ENCODE data around the gene ICA1. TPM values are rescaled to one million over a fixed set of nuclear protein-coding genes. Genes with fewer than 3 reads are reported as not detected.

ICA1 gene
- total and polyA plus RNA-seq, 2 experiments from 2014 or later = 45.2 to 83.7 TPM

DNA sequence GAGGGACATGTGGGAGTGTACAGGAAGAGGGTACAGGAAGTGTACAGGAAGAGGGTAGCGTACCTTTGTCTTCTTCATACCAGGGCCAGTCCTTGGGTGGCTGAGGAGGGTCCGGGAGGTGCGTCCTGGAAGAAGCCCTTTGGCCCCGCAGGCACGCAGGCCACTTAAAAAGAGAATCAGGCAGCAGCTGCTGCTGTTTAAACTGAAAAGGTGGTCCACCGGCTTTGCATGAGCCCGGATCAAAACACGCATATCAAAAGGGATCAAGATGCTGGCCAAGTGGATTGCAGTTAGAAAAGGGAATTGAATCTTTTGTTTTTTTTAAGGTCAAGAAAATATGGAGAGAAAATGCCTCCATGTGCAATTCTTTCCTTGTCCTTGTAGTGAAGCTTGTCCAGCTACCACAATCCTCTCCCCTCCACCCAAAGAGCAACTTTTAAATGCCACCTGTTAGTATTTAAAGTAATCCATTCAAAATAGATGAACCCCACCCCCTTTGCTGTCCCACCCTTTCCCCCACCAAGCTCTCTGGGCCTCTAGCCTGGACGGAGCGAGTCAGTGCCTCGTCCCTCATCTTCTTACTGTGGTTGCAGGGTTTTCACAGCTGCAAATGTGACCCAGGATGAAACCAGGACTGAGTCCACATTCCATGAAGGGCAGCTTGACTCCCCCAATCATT, 150.5 kb downstream of the ICA1 start (continued):
- TF ChIP-seq, protein P1, sequence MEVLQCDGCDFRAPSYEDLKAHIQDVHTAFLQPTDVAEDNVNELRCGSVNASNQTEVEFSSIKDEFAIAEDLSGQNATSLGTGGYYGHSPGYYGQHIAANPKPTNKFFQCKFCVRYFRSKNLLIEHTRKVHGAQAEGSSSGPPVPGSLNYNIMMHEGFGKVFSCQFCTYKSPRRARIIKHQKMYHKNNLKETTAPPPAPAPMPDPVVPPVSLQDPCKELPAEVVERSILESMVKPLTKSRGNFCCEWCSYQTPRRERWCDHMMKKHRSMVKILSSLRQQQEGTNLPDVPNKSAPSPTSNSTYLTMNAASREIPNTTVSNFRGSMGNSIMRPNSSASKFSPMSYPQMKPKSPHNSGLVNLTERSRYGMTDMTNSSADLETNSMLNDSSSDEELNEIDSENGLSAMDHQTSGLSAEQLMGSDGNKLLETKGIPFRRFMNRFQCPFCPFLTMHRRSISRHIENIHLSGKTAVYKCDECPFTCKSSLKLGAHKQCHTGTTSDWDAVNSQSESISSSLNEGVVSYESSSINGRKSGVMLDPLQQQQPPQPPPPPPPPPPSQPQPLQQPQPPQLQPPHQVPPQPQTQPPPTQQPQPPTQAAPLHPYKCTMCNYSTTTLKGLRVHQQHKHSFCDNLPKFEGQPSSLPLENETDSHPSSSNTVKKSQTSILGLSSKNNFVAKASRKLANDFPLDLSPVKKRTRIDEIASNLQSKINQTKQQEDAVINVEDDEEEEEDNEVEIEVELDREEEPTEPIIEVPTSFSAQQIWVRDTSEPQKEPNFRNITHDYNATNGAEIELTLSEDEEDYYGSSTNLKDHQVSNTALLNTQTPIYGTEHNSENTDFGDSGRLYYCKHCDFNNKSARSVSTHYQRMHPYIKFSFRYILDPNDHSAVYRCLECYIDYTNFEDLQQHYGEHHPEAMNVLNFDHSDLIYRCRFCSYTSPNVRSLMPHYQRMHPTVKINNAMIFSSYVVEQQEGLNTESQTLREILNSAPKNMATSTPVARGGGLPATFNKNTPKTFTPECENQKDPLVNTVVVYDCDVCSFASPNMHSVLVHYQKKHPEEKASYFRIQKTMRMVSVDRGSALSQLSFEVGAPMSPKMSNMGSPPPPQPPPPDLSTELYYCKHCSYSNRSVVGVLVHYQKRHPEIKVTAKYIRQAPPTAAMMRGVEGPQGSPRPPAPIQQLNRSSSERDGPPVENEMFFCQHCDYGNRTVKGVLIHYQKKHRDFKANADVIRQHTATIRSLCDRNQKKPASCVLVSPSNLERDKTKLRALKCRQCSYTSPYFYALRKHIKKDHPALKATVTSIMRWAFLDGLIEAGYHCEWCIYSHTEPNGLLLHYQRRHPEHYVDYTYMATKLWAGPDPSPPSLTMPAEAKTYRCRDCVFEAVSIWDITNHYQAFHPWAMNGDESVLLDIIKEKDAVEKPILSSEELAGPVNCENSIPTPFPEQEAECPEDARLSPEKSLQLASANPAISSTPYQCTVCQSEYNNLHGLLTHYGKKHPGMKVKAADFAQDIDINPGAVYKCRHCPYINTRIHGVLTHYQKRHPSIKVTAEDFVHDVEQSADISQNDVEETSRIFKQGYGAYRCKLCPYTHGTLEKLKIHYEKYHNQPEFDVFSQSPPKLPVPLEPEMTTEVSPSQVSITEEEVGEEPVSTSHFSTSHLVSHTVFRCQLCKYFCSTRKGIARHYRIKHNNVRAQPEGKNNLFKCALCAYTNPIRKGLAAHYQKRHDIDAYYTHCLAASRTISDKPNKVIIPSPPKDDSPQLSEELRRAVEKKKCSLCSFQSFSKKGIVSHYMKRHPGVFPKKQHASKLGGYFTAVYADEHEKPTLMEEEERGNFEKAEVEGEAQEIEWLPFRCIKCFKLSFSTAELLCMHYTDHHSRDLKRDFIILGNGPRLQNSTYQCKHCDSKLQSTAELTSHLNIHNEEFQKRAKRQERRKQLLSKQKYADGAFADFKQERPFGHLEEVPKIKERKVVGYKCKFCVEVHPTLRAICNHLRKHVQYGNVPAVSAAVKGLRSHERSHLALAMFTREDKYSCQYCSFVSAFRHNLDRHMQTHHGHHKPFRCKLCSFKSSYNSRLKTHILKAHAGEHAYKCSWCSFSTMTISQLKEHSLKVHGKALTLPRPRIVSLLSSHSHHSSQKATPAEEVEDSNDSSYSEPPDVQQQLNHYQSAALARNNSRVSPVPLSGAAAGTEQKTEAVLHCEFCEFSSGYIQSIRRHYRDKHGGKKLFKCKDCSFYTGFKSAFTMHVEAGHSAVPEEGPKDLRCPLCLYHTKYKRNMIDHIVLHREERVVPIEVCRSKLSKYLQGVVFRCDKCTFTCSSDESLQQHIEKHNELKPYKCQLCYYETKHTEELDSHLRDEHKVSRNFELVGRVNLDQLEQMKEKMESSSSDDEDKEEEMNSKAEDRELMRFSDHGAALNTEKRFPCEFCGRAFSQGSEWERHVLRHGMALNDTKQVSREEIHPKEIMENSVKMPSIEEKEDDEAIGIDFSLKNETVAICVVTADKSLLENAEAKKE (CRISPR knock-in tag; IDR thresholded peaks at IDR 0.05) = no peak
- TF ChIP-seq STAT1 (IDR thresholded peaks at IDR 0.05; ENCODE audit: unreplicated experiment) = no peak

DNA sequence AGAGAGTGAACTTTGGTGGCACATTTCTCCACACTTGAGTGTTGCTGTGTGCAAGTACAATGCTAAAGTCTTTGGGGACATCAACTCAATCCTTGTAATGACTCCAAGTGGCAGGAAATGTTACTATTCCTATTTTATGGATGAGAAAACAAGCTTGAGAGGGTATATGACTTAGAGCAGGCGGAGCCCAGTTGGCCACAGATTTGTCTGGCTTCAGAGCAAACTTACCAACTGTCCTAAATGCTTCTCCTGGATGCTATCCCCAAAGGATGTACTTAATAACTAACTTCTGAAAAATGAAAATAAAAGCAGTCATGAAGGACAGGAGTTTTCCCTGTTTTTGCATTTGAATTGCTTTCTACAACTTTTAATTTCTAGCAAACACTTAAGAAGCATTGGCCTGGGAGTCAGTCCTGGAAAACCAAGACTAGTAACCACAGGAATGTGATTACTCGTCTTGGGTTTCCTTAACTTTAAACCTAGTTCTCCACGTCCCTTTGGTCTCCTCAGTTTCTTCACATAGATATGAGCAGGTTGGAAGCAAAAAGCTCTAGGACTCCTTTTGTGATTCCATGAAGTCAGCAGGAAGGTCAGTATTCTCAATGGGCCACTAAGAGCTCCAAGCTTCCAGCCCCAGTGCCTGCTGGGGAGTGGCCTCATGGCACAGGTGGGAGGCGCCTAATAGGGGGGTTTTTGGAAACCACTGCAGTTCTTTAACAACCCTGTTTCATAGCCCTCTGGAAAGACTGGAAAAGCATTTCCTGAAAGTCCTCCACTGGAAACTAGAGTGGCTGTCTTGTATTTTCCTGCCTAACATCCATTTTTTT, 152.6 kb downstream of the ICA1 start:
- H3K4me2 ChIP-seq = no peak overlapping the region

More for the DNA sequence above, 152.6 kb downstream of the ICA1 start:
- Histone ChIP-seq H3K4me1 (ENCODE audit: insufficient read depth) (peaks cover 22% of the 10 kb centered on the region), H3K4me3 (no peak overlapping the region), H3K36me3 (ENCODE audit: insufficient read depth) (no peaks in the 10 kb centered on the region), H3K79me2 (replicated peaks; ENCODE audit: insufficient read depth) (no peaks in the 10 kb centered on the region), H2AFZ (no peak overlapping the region), H3K27me3 (ENCODE audit: insufficient read depth) (no peaks in the 10 kb centered on the region), H3F3A (replicated peaks; ENCODE audit: low read depth) (no peaks in the 10 kb centered on the region), H3K9me2 (ENCODE audit: insufficient read depth) (0 out of 2 replicates have a peak, but pooled peaks cover 5% of the 10 kb centered on the region), H3K27ac (ENCODE audit: low read depth) (no peak overlapping the region), H4K20me1 (replicated peaks; ENCODE audit: insufficient read depth) (no peaks in the 10 kb centered on the region)
- Mint-ChIP-seq H3K27ac (peak overlapping the region; percentile 37; the same call in 1 of the 2 replicates), H3K9me3 (peaks cover 3% of the 10 kb centered on the region; the same call in 1 of the 3 replicates), H3K27me3 (ENCODE audit: insufficient read depth, low read depth, poor library complexity) (peaks cover 12% of the 10 kb centered on the region), H3K36me3 (ENCODE audit: low read depth) (peaks cover 11% of the 10 kb centered on the region), H3K4me1 (peaks cover 32% of the 10 kb centered on the region), H3K4me3 (no peak overlapping the region; the same call in 2 of the 3 replicates)
- TF ChIP-seq EZH2 (IDR thresholded peaks at IDR 0.05; ENCODE audit: low read depth, unreplicated experiment) = no peak
- TF ChIP-seq EZH2phosphoT487 (IDR thresholded peaks at IDR 0.05; ENCODE audit: unreplicated experiment) = no peak
- TF ChIP-seq ZNF114 (CRISPR knock-in tag; IDR thresholded peaks at IDR 0.05) = no peak
- TF ChIP-seq, protein P2, sequence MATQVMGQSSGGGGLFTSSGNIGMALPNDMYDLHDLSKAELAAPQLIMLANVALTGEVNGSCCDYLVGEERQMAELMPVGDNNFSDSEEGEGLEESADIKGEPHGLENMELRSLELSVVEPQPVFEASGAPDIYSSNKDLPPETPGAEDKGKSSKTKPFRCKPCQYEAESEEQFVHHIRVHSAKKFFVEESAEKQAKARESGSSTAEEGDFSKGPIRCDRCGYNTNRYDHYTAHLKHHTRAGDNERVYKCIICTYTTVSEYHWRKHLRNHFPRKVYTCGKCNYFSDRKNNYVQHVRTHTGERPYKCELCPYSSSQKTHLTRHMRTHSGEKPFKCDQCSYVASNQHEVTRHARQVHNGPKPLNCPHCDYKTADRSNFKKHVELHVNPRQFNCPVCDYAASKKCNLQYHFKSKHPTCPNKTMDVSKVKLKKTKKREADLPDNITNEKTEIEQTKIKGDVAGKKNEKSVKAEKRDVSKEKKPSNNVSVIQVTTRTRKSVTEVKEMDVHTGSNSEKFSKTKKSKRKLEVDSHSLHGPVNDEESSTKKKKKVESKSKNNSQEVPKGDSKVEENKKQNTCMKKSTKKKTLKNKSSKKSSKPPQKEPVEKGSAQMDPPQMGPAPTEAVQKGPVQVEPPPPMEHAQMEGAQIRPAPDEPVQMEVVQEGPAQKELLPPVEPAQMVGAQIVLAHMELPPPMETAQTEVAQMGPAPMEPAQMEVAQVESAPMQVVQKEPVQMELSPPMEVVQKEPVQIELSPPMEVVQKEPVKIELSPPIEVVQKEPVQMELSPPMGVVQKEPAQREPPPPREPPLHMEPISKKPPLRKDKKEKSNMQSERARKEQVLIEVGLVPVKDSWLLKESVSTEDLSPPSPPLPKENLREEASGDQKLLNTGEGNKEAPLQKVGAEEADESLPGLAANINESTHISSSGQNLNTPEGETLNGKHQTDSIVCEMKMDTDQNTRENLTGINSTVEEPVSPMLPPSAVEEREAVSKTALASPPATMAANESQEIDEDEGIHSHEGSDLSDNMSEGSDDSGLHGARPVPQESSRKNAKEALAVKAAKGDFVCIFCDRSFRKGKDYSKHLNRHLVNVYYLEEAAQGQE (IDR thresholded peaks at IDR 0.05; ENCODE audit: unreplicated experiment) = no peak
- TF ChIP-seq, protein P3, sequence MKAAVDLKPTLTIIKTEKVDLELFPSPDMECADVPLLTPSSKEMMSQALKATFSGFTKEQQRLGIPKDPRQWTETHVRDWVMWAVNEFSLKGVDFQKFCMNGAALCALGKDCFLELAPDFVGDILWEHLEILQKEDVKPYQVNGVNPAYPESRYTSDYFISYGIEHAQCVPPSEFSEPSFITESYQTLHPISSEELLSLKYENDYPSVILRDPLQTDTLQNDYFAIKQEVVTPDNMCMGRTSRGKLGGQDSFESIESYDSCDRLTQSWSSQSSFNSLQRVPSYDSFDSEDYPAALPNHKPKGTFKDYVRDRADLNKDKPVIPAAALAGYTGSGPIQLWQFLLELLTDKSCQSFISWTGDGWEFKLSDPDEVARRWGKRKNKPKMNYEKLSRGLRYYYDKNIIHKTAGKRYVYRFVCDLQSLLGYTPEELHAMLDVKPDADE (IDR thresholded peaks at IDR 0.05) = no peak
- DNase-seq (ENCODE audit: low spot score) (no peak), ATAC-seq (peak; percentile 34; the same call in 2 of the 3 replicates)
